WTC11 (cell line): Measurements from ENCODE around the gene MSX2. TPM values are rescaled to one million over a fixed set of nuclear protein-coding genes. Genes with fewer than 3 reads are reported as not detected.

Source experiments
- ATAC-seq: fragments of 200-7000 bp; cut with Tn5 transposase; 2 replicates; pipeline ENCODE4 v1.10.0; 2021; ENCODE audit warnings: mild to moderate bottlenecking, moderate library complexity
- CTCF ChIA-PET: fragments of 300-600 bp; sonication (Branson Sonifier 250); formaldehyde crosslinking; loops from one replicate; lab custom pipeline; 2021; ENCODE audit warnings: antibody characterized with exemption; lab: Charles Lee
- POLR2A ChIA-PET: fragments of 350-600 bp; sonication (Branson Sonifier 250); formaldehyde crosslinking; loops from one replicate; lab custom pipeline; 2021; ENCODE audit warnings: antibody characterized with exemption; lab: Charles Lee
- DNase-seq: peaks from one replicate; pipeline ENCODE4 v3.0.0; 2021; ENCODE audit warnings: low spot score
- H3K27ac Mint-ChIP-seq: 2 replicates; pipeline ENCODE4 v1.8.0; 2021; ENCODE audit warnings: mixed read lengths
- H3K27me3 Mint-ChIP-seq: 2 replicates; pipeline ENCODE4 v1.8.0; 2021; ENCODE audit warnings: low read depth, mild to moderate bottlenecking, moderate library complexity, mixed read lengths
- H3K36me3 Mint-ChIP-seq: 2 replicates; pipeline ENCODE4 v1.8.0; 2021; ENCODE audit warnings: mixed read lengths
- H3K4me1 Mint-ChIP-seq: 2 replicates; pipeline ENCODE4 v1.8.0; 2022; ENCODE audit warnings: mixed read lengths
- H3K4me3 Mint-ChIP-seq: 2 replicates; pipeline ENCODE4 v1.8.0; 2021; ENCODE audit warnings: mild to moderate bottlenecking, moderate library complexity, mixed read lengths
- H3K9me3 Mint-ChIP-seq: 2 replicates; pipeline ENCODE4 v1.8.0; 2021; ENCODE audit warnings: mixed read lengths
- ATF1 ChIP-seq: sonication (generic); formaldehyde crosslinking; IDR thresholded peaks from 2 replicates; pipeline ENCODE4 v1.8.1; 2023; ENCODE audit warnings: mild to moderate bottlenecking, moderate library complexity, missing genetic modification reagents
- CBFB ChIP-seq: sonication (generic); formaldehyde crosslinking; IDR thresholded peaks from 2 replicates; pipeline ENCODE4 v1.8.1; 2022; ENCODE audit warnings: mild to moderate bottlenecking, low read depth, missing genetic modification reagents
- CREM ChIP-seq: sonication (generic); formaldehyde crosslinking; IDR thresholded peaks from 2 replicates; pipeline ENCODE4 v1.8.1; 2022; ENCODE audit warnings: mild to moderate bottlenecking, missing genetic modification reagents, moderate library complexity
- EMX1 ChIP-seq: fragments of 250-450 bp; sonication (Bioruptor Pico); IDR thresholded peaks from 2 replicates; pipeline ENCODE4 v1.8.0; 2021; ENCODE audit warnings: mild to moderate bottlenecking
- ESRRA ChIP-seq: sonication (generic); formaldehyde crosslinking; IDR thresholded peaks from 2 replicates; pipeline ENCODE4 v1.8.1; 2022; ENCODE audit warnings: mild to moderate bottlenecking, missing genetic modification reagents, borderline replicate concordance
- GABPB1 ChIP-seq: sonication (generic); formaldehyde crosslinking; IDR thresholded peaks from 2 replicates; pipeline ENCODE4 v1.8.1; 2023; ENCODE audit warnings: mild to moderate bottlenecking, missing genetic modification reagents
- MYBL2 ChIP-seq: sonication (generic); formaldehyde crosslinking; IDR thresholded peaks from 2 replicates; pipeline ENCODE4 v1.8.1; 2023; ENCODE audit warnings: mild to moderate bottlenecking, moderate library complexity, missing genetic modification reagents
- NR2C2 ChIP-seq: sonication (generic); formaldehyde crosslinking; IDR thresholded peaks from 2 replicates; pipeline ENCODE4 v1.8.0; 2022; ENCODE audit warnings: mild to moderate bottlenecking, missing genetic modification reagents
- TCF7 ChIP-seq: sonication (generic); formaldehyde crosslinking; IDR thresholded peaks from 2 replicates; pipeline ENCODE4 v1.8.0; 2022; ENCODE audit warnings: mild to moderate bottlenecking, low read depth, missing genetic modification reagents, moderate library complexity
- ZMAT4 ChIP-seq: fragments of 250-450 bp; sonication (Bioruptor Pico); IDR thresholded peaks from 2 replicates; pipeline ENCODE4 v1.9.0; 2021; ENCODE audit warnings: mild to moderate bottlenecking
- ZNF219 ChIP-seq: sonication (generic); formaldehyde crosslinking; IDR thresholded peaks from 2 replicates; pipeline ENCODE4 v1.8.0; 2023; ENCODE audit warnings: missing genetic modification reagents, mild to moderate bottlenecking, borderline replicate concordance
- ZNF232 ChIP-seq: sonication (generic); formaldehyde crosslinking; IDR thresholded peaks from 2 replicates; pipeline ENCODE4 v1.8.0; 2022; ENCODE audit warnings: mild to moderate bottlenecking, missing genetic modification reagents
- ZNF671 ChIP-seq: fragments of 250-450 bp; sonication (Bioruptor Pico); IDR thresholded peaks from 2 replicates; pipeline ENCODE4 v1.8.0; 2021; ENCODE audit warnings: mild to moderate bottlenecking
- total RNA-seq: library from RNA; stranded (reverse); gene quantifications from 3 replicates; pipeline ENCODE4 v1.2.3, GENCODE V29; 2021
- TF ChIP-seq, protein P1 (sequence below): fragments of 250-450 bp; sonication (Bioruptor Pico); IDR thresholded peaks from 2 replicates; pipeline ENCODE4 v1.9.0; 2021; ENCODE audit warnings: moderate library complexity, mild to moderate bottlenecking, inconsistent platforms, borderline replicate concordance
- TF ChIP-seq, protein P2 (sequence below): sonication (generic); formaldehyde crosslinking; IDR thresholded peaks from 2 replicates; pipeline ENCODE4 v1.8.0; 2022; ENCODE audit warnings: mild to moderate bottlenecking, missing genetic modification reagents
- TF ChIP-seq, protein P3 (sequence below): sonication (generic); formaldehyde crosslinking; IDR thresholded peaks from 2 replicates; pipeline ENCODE4 v1.8.1; 2023; ENCODE audit warnings: mild to moderate bottlenecking, moderate library complexity, missing genetic modification reagents
- TF ChIP-seq, protein P4 (sequence below): fragments of 250-450 bp; sonication (Bioruptor Pico); IDR thresholded peaks from 2 replicates; pipeline ENCODE4 v1.9.0; 2021; ENCODE audit warnings: mild to moderate bottlenecking, borderline replicate concordance
- TF ChIP-seq, protein P5 (sequence below): fragments of 200-600 bp; IDR thresholded peaks from 2 replicates; pipeline ENCODE4 v1.8.0; 2022; ENCODE audit warnings: antibody characterized with exemption

The MSX2 gene
- total RNA-seq, 1 experiment from 2014 or later = 0.83 TPM

GRCh38 chr5:174744896-174745295, 20.5 kb downstream of the MSX2 start (continued):
- no peak for TF ChIP-seq EMX1 (CRISPR knock-in tag)
- TF ChIP-seq, all 79 proteins: peak for 0

DNA sequence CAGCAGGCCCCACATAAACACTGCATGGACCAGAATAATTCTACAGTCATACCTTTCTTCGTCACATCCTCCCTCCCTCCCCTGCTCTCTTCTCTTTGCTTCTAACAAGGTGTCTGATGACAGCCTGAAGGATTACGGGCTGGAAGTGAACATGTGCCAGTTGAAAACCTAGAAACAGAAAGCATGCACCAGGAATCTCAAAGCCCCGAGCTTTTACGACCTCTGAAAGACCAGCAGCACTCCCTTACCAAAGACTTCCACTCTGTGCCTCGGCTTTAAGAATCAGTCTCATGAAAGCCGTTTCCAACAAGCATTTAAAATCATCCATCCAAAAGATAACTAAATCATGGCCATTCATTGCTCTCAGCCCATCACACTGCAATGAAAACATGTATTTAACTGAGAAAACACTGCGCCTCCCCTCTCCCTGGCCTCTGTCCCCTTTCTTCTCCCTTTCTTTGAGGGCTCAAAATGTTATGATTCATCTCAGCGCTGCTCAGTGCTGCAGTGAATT, 21.3 kb downstream of the MSX2 start:
- TF ChIP-seq ZNF232 (CRISPR knock-in tag) = no peak
- TF ChIP-seq ZNF671 (CRISPR knock-in tag) = no peak
- no peak for TF ChIP-seq CBFB
- TF ChIP-seq GABPB1 (CRISPR knock-in tag) = no peak
- TF ChIP-seq TCF7 (CRISPR knock-in tag) = no peak
- TF ChIP-seq CREM (CRISPR knock-in tag) = no peak
- TF ChIP-seq ZNF219 (CRISPR knock-in tag) = no peak
- no peak for TF ChIP-seq ZMAT4 (CRISPR knock-in tag)
- TF ChIP-seq, protein P1, sequence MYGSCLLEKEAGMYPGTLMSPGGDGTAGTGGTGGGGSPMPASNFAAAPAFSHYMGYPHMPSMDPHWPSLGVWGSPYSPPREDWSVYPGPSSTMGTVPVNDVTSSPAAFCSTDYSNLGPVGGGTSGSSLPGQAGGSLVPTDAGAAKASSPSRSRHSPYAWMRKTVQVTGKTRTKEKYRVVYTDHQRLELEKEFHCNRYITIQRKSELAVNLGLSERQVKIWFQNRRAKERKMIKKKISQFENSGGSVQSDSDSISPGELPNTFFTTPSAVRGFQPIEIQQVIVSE (CRISPR knock-in tag) = no peak
- TF ChIP-seq, protein P2, sequence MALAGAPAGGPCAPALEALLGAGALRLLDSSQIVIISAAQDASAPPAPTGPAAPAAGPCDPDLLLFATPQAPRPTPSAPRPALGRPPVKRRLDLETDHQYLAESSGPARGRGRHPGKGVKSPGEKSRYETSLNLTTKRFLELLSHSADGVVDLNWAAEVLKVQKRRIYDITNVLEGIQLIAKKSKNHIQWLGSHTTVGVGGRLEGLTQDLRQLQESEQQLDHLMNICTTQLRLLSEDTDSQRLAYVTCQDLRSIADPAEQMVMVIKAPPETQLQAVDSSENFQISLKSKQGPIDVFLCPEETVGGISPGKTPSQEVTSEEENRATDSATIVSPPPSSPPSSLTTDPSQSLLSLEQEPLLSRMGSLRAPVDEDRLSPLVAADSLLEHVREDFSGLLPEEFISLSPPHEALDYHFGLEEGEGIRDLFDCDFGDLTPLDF = no peak
- TF ChIP-seq, protein P3, sequence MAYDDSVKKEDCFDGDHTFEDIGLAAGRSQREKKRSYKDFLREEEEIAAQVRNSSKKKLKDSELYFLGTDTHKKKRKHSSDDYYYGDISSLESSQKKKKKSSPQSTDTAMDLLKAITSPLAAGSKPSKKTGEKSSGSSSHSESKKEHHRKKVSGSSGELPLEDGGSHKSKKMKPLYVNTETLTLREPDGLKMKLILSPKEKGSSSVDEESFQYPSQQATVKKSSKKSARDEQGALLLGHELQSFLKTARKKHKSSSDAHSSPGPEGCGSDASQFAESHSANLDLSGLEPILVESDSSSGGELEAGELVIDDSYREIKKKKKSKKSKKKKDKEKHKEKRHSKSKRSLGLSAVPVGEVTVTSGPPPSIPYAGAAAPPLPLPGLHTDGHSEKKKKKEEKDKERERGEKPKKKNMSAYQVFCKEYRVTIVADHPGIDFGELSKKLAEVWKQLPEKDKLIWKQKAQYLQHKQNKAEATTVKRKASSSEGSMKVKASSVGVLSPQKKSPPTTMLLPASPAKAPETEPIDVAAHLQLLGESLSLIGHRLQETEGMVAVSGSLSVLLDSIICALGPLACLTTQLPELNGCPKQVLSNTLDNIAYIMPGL (CRISPR knock-in tag) = no peak
- no peak for TF ChIP-seq ATF1
- no peak for TF ChIP-seq ESRRA (CRISPR knock-in tag)
- TF ChIP-seq, protein P4, sequence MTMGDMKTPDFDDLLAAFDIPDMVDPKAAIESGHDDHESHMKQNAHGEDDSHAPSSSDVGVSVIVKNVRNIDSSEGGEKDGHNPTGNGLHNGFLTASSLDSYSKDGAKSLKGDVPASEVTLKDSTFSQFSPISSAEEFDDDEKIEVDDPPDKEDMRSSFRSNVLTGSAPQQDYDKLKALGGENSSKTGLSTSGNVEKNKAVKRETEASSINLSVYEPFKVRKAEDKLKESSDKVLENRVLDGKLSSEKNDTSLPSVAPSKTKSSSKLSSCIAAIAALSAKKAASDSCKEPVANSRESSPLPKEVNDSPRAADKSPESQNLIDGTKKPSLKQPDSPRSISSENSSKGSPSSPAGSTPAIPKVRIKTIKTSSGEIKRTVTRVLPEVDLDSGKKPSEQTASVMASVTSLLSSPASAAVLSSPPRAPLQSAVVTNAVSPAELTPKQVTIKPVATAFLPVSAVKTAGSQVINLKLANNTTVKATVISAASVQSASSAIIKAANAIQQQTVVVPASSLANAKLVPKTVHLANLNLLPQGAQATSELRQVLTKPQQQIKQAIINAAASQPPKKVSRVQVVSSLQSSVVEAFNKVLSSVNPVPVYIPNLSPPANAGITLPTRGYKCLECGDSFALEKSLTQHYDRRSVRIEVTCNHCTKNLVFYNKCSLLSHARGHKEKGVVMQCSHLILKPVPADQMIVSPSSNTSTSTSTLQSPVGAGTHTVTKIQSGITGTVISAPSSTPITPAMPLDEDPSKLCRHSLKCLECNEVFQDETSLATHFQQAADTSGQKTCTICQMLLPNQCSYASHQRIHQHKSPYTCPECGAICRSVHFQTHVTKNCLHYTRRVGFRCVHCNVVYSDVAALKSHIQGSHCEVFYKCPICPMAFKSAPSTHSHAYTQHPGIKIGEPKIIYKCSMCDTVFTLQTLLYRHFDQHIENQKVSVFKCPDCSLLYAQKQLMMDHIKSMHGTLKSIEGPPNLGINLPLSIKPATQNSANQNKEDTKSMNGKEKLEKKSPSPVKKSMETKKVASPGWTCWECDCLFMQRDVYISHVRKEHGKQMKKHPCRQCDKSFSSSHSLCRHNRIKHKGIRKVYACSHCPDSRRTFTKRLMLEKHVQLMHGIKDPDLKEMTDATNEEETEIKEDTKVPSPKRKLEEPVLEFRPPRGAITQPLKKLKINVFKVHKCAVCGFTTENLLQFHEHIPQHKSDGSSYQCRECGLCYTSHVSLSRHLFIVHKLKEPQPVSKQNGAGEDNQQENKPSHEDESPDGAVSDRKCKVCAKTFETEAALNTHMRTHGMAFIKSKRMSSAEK = no peak
- TF ChIP-seq MYBL2 (CRISPR knock-in tag) = no peak
- TF ChIP-seq NR2C2 (CRISPR knock-in tag) = no peak
- TF ChIP-seq, protein P5, sequence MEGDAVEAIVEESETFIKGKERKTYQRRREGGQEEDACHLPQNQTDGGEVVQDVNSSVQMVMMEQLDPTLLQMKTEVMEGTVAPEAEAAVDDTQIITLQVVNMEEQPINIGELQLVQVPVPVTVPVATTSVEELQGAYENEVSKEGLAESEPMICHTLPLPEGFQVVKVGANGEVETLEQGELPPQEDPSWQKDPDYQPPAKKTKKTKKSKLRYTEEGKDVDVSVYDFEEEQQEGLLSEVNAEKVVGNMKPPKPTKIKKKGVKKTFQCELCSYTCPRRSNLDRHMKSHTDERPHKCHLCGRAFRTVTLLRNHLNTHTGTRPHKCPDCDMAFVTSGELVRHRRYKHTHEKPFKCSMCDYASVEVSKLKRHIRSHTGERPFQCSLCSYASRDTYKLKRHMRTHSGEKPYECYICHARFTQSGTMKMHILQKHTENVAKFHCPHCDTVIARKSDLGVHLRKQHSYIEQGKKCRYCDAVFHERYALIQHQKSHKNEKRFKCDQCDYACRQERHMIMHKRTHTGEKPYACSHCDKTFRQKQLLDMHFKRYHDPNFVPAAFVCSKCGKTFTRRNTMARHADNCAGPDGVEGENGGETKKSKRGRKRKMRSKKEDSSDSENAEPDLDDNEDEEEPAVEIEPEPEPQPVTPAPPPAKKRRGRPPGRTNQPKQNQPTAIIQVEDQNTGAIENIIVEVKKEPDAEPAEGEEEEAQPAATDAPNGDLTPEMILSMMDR = no peak
- POLR2A ChIA-PET = no interaction called here
- CTCF ChIA-PET = no interaction called here
- ATAC-seq = no peak
- no peaks in the 10 kb centered on the region; the same call in 1 of the 2 replicates for H3K36me3 Mint-ChIP-seq
- H3K4me1 Mint-ChIP-seq = peaks cover 3% of the 10 kb centered on the region
- H3K4me3 Mint-ChIP-seq = no peak overlapping the region
- H3K9me3 Mint-ChIP-seq = peaks cover 6% of the 10 kb centered on the region; the same call in 1 of the 2 replicates
- DNase-seq = no peak
- H3K27ac Mint-ChIP-seq = no peak overlapping the region
- peaks cover 68% of the 10 kb centered on the region for H3K27me3 Mint-ChIP-seq
